HG03175 (cell line): ENCODE measurements around the gene P3H3.

Experiments used
- ATAC-seq: cut with Tn5 transposase; IDR thresholded peaks from one replicate; pipeline ENCODE4 v1.9.1; 2021; ENCODE audit warnings: mild to moderate bottlenecking, moderate library complexity; ENCODE audit not compliant: unreplicated experiment

The P3H3 gene

GRCh38 chr12:6842075-6842474 is 13.9 kb downstream of the P3H3 start:
- ATAC-seq = no peak

DNA sequence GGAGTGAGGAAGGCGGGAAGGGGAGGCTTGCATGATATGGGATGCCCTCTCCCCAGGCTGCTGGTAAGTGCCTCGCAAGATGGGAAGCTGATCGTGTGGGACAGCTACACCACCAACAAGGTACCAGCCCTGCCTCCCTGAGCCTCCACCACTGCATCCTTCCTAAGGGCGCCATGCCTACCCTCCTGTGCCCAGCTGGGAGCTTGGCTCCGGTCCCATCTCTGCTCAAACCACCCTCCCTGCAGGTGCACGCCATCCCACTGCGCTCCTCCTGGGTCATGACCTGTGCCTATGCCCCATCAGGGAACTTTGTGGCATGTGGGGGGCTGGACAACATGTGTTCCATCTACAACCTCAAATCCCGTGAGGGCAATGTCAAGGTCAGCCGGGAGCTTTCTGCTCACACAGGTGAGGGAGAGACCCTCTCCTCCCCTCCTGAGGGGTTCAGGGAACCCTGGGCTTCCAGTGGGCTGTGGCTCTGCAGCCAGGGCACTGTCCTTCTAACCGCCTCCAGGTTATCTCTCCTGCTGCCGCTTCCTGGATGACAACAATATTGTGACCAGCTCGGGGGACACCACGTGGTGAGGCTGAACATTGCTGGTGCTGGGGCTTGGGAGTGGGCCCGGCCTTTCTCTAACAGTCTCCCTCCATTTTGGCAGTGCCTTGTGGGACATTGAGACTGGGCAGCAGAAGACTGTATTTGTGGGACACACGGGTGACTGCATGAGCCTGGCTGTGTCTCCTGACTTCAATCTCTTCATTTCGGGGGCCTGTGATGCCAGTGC is 15.1 kb downstream of the P3H3 start:
- no peak for ATAC-seq

DNA sequence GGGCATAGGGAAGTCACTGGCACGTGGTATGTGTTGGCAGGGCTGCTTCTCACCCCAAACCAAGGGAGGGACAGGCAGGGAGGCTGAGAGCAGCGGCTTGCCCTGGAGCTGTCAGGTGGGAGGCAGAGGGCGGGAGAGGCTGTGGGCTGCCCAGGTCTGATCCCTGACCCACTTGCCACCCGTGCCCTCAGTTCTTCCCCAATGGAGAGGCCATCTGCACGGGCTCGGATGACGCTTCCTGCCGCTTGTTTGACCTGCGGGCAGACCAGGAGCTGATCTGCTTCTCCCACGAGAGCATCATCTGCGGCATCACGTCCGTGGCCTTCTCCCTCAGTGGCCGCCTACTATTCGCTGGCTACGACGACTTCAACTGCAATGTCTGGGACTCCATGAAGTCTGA is 17.2 kb downstream of the P3H3 start:
- no peak for ATAC-seq

GRCh38 chr12:6846316-6846869 is 18.2 kb downstream of the P3H3 start:
- no peak for ATAC-seq

- ATAC-seq = no peak
Observed at GRCh38 chr12:6847676-6848075, 19.5 kb downstream of the P3H3 start.

GRCh38 chr12:6849427-6849826 is 21.2 kb downstream of the P3H3 start:
- no peak for ATAC-seq

GRCh38 chr12:6849976-6850560 is 21.9 kb downstream of the P3H3 start:
- ATAC-seq = no peak

- ATAC-seq = no peak
Observed at GRCh38 chr12:6850796-6851152, 22.6 kb downstream of the P3H3 start.

GRCh38 chr12:6851153-6851920 is 23.1 kb downstream of the P3H3 start, which contains the start of gene CDCA3:
Gene CDCA3 (minus strand): TSS chr12:6851286. CDS start chr12:6850952, 334 bp downstream.
- peak; percentile 59 for ATAC-seq

- peak; percentile 78 for ATAC-seq
Observed at GRCh38 chr12:6851921-6852650, 23.9 kb downstream of the P3H3 start, which contains the start of gene USP5. Gene USP5 (plus strand): TSS chr12:6852150. CDS start chr12:6852180, 30 bp downstream.

- no peak for ATAC-seq
Observed at GRCh38 chr12:6852651-6853354, 24.6 kb downstream of the P3H3 start.

DNA sequence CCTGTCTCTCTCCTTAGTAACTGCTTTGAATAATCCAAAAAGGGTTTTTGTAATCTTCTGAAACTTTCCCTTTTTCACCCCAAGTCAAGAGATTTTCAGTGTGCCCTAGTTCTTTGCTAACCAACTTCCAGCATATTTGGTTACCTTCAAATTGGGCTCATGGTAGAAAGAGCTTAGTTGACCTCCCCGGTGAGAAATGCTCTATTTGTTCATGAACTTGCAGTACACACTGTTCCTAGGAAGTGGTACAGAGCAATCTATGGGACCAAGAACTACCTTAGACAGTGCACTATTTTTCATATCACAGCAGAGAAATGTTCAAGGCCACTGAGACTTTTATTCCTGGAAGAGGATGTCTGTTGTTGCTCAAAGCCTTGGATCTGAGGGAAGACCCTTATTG is 25.4 kb downstream of the P3H3 start:
- ATAC-seq = no peak

GRCh38 chr12:6854036-6854435 is 25.8 kb downstream of the P3H3 start:
- ATAC-seq = no peak

- no peak for ATAC-seq
Observed at GRCh38 chr12:6855322-6855721, 27.1 kb downstream of the P3H3 start.

GRCh38 chr12:6858799-6859198 is 30.6 kb downstream of the P3H3 start:
- no peak for ATAC-seq

DNA sequence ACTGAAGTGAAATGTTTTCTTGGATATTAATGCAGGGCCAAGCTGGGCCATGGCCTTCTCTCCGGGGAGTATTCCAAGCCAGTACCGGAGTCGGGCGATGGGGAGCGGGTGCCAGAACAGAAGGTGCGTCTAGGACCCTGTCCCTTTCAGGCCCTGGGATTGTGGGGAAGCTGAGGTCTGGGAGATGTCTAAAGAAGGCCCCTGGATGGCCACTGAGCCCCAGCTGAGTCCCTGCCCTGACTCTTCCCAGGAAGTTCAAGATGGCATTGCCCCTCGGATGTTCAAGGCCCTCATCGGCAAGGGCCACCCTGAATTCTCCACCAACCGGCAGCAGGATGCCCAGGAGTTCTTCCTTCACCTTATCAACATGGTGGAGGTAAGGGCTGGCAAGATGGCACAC is 31.9 kb downstream of the P3H3 start:
- no peak for ATAC-seq

DNA sequence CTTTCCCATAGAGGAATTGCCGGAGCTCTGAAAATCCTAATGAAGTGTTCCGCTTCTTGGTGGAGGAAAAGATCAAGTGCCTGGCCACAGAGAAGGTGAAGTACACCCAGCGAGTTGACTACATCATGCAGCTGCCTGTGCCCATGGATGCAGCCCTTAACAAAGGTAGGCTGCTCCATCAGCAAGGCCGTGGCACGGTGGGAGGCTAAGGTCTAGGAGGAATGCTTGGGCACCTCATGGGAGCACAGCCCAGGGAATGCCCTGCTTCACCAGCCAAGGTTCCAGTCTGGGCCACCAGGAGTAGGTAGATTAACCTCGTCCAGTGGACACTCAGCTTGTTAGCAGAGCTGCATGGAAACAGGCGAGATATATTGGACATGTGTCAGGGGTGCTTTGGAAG is 32.7 kb downstream of the P3H3 start:
- no peak for ATAC-seq

DNA sequence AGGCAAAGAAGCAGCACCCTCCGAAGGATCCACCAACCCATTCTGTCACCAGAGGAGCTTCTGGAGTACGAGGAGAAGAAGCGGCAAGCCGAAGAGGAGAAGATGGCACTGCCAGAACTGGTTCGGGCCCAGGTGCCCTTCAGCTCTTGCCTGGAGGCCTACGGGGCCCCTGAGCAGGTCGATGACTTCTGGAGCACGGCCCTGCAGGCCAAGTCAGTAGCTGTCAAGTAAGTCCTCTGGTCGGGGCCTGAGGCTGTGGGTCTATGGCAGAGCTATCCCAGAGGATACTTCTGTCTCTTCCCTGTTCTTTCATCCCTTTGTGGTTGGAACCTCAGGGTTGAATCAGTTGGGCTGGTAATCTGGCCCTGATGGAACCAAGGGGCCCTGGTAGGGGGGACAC is 33.2 kb downstream of the P3H3 start:
- no peak for ATAC-seq

GRCh38 chr12:6863033-6863432 is 34.8 kb downstream of the P3H3 start:
- ATAC-seq = no peak
